HepG2 (cell line): ENCODE results near the gene PCBP1. TPM values are rescaled to one million over a fixed set of nuclear protein-coding genes. Genes with fewer than 3 reads are reported as not detected.

Experiments used
- AGO1 ChIP-seq: fragments of 200-400 bp; formaldehyde crosslinking; IDR thresholded peaks from 2 replicates; pipeline ENCODE4 v1.6.1; 2017; ENCODE audit warnings: mild to moderate bottlenecking, low read depth, low read length, moderate library complexity; ENCODE audit not compliant: poor library complexity, severe bottlenecking
- AGO2 ChIP-seq: fragments of 200-400 bp; formaldehyde crosslinking; optimal IDR thresholded peaks from 2 replicates; pipeline ENCODE3; 2017; ENCODE audit warnings: mild to moderate bottlenecking, low read depth, low read length, moderate library complexity
- CREB1 ChIP-seq, 2 experiments: fragments of 450-650 bp in 1 of 2; IDR thresholded peaks; 2 replicates each; pipeline ENCODE4 v1.6.1; 2016 to 2017; ENCODE audit warnings: control low read depth in 1 of 2, mild to moderate bottlenecking in 1 of 2, missing compliant biosample characterization in 1 of 2, missing genetic modification characterization in 1 of 2
- IKZF4 ChIP-seq: sonication (generic); formaldehyde crosslinking; IDR thresholded peaks from 2 replicates; pipeline ENCODE4 v1.5.1; 2020; ENCODE audit warnings: borderline replicate concordance, mild to moderate bottlenecking, low read depth, missing genetic modification reagents; ENCODE audit errors: not compliant biosample characterization
- KDM2A ChIP-seq: sonication (generic); formaldehyde crosslinking; IDR thresholded peaks from 2 replicates; pipeline ENCODE4 v1.4.0; 2020; ENCODE audit warnings: low read depth, missing genetic modification reagents, borderline replicate concordance
- MXI1 ChIP-seq: IDR thresholded peaks from 3 replicates; pipeline ENCODE4 v1.6.1; 2012; ENCODE audit warnings: low read depth, low read length, inconsistent platforms, borderline replicate concordance
- NR2F1 ChIP-seq, 2 experiments: fragments of 450-650 bp in 1 of 2; formaldehyde crosslinking in 1 of 2; IDR thresholded peaks; 2 replicates each; pipeline versions ENCODE4 v1.5.0 to v1.6.1; 2016 to 2020; ENCODE audit warnings: mild to moderate bottlenecking in 1 of 2, missing compliant biosample characterization in 1 of 2, missing genetic modification reagents in 1 of 2, moderate library complexity in 1 of 2
- TCF7L2 ChIP-seq: IDR thresholded peaks from 2 replicates; pipeline ENCODE4 v1.6.1; 2011; ENCODE audit warnings: mild to moderate bottlenecking, low read depth, low read length, moderate library complexity
- TEAD3 ChIP-seq: optimal IDR thresholded peaks from 2 replicates; pipeline ENCODE3; 2016; ENCODE audit warnings: borderline replicate concordance
- ZBTB1 ChIP-seq: sonication (generic); formaldehyde crosslinking; IDR thresholded peaks from 2 replicates; pipeline ENCODE4 v1.4.0; 2020; ENCODE audit warnings: missing genetic modification reagents, borderline replicate concordance
- ZNF678 ChIP-seq: sonication (generic); formaldehyde crosslinking; IDR thresholded peaks from 2 replicates; pipeline ENCODE4 v1.4.0; 2020; ENCODE audit warnings: mild to moderate bottlenecking, missing genetic modification reagents
- ZNF747 ChIP-seq: sonication (generic); formaldehyde crosslinking; IDR thresholded peaks from 2 replicates; pipeline ENCODE4 v1.8.1; 2023; ENCODE audit warnings: missing genetic modification reagents, mild to moderate bottlenecking, borderline replicate concordance
- ZNF761 ChIP-seq: sonication (generic); formaldehyde crosslinking; conservative IDR thresholded peaks from 2 replicates; pipeline ENCODE4 v1.4.0; 2020; ENCODE audit warnings: mild to moderate bottlenecking, missing genetic modification reagents
- ZSCAN22 ChIP-seq: sonication (generic); formaldehyde crosslinking; IDR thresholded peaks from 2 replicates; pipeline ENCODE4 v1.4.0; 2020; ENCODE audit warnings: mild to moderate bottlenecking, missing genetic modification reagents
- polyA plus RNA-seq, 8 experiments: library from polyadenylated mRNA; depleted of rRNA in 3 of 8; stranded (reverse) in 7 of 8; unstranded in 1 of 8; fragments of >200 nt; fragmentation: Illumina TruSeq in 4 of 8; extraction: Trizol in 4 of 8; gene quantifications; 2 replicates each; pipeline versions ENCODE4 v1.2.1 to v1.2.3, GENCODE V29; 2011 to 2016; ENCODE audit warnings: low read depth in 4 of 8, missing spikeins in 1 of 8, mixed read lengths in 1 of 8; ENCODE audit not compliant: insufficient read depth in 1 of 8
- total RNA-seq, 5 experiments: library from RNA; depleted of rRNA; stranded (reverse); fragments of >200 nt; fragmentation: Illumina TruSeq; extraction: Trizol; gene quantifications; 2 replicates each; pipeline ENCODE4 v1.2.3, GENCODE V29; 2016; ENCODE audit warnings: low read depth in 1 of 5
- TF ChIP-seq, protein P1 (sequence below): sonication (generic); formaldehyde crosslinking; conservative IDR thresholded peaks from 2 replicates; pipeline ENCODE4 v1.8.0; 2022; ENCODE audit warnings: low read depth, missing genetic modification reagents
- TF ChIP-seq, protein P2 (sequence below): sonication (generic); formaldehyde crosslinking; IDR thresholded peaks from 2 replicates; pipeline ENCODE4 v1.4.0; 2020; ENCODE audit warnings: mild to moderate bottlenecking, missing genetic modification reagents
- TF ChIP-seq, protein P3 (sequence below): sonication (generic); formaldehyde crosslinking; IDR thresholded peaks from 2 replicates; pipeline ENCODE4 v1.4.0; 2020; ENCODE audit warnings: mild to moderate bottlenecking, missing genetic modification reagents
- TF ChIP-seq, protein P4 (sequence below): IDR thresholded peaks from 2 replicates; pipeline ENCODE4 v1.6.1; 2012; ENCODE audit warnings: inconsistent platforms

The PCBP1 gene
- total and polyA plus RNA-seq, 2 of the 13 experiments (the other 11 are each of a cell fraction or from before 2014, with no cell fraction given), result 32.0 to 137 TPM

DNA sequence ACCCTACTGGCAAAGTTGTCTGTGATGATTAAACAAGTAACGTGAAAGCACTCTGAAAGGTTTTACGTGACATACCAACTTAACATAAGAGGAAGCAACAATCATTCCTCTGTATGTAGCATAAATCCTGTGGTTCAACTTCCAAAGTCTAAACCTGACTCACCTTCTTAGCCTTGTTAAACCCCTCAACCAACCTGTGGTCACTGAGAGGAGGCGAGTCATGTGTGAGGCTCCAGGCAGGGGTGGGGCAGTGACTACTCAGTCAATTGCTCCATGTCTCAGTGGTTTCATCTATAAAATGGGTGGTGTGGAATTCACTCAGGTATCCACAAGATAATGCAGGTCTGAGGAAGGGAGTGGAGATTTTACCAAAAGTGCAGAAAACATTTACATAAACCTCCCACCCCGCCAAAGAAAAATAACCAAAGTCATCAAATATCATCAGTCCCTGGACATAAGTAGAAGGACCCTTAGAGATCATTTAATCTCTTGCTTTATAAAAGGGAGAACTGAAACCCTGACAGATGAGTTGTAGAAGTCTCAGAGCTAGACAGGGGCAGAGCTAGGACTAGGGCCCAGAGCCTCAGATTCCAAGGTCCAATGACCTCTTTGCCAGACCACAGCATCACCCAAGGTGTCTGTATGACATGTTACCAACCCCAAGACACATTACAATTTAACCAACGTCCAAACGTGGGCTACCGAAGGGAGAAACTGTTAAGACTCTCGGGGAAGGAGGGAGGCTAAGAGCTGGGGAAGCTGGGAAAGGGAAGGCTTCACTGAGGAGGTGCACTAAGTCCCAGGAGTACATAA, 3.7 kb upstream of the PCBP1 start (continued):
- no peak for TF ChIP-seq NR2F1 (CRISPR knock-in tag; IDR thresholded peaks at IDR 0.05)
- TF ChIP-seq AGO2, result no peak
- TF ChIP-seq KDM2A (CRISPR knock-in tag), result peak; percentile 35; the same call in 1 of the 2 replicates
- TF ChIP-seq, protein P1, sequence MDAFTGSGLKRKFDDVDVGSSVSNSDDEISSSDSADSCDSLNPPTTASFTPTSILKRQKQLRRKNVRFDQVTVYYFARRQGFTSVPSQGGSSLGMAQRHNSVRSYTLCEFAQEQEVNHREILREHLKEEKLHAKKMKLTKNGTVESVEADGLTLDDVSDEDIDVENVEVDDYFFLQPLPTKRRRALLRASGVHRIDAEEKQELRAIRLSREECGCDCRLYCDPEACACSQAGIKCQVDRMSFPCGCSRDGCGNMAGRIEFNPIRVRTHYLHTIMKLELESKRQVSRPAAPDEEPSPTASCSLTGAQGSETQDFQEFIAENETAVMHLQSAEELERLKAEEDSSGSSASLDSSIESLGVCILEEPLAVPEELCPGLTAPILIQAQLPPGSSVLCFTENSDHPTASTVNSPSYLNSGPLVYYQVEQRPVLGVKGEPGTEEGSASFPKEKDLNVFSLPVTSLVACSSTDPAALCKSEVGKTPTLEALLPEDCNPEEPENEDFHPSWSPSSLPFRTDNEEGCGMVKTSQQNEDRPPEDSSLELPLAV (CRISPR knock-in tag), result no peak
- TF ChIP-seq, protein P2, sequence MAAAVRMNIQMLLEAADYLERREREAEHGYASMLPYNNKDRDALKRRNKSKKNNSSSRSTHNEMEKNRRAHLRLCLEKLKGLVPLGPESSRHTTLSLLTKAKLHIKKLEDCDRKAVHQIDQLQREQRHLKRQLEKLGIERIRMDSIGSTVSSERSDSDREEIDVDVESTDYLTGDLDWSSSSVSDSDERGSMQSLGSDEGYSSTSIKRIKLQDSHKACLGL (CRISPR knock-in tag), result no peak
- no peak for TF ChIP-seq IKZF4 (CRISPR knock-in tag)
- no peak for TF ChIP-seq CREB1 (IDR thresholded peaks at IDR 0.05)
- peak; percentile 66 for TF ChIP-seq CREB1 (CRISPR knock-in tag; IDR thresholded peaks at IDR 0.05)
- no peak for TF ChIP-seq AGO1
- TF ChIP-seq, protein P3, sequence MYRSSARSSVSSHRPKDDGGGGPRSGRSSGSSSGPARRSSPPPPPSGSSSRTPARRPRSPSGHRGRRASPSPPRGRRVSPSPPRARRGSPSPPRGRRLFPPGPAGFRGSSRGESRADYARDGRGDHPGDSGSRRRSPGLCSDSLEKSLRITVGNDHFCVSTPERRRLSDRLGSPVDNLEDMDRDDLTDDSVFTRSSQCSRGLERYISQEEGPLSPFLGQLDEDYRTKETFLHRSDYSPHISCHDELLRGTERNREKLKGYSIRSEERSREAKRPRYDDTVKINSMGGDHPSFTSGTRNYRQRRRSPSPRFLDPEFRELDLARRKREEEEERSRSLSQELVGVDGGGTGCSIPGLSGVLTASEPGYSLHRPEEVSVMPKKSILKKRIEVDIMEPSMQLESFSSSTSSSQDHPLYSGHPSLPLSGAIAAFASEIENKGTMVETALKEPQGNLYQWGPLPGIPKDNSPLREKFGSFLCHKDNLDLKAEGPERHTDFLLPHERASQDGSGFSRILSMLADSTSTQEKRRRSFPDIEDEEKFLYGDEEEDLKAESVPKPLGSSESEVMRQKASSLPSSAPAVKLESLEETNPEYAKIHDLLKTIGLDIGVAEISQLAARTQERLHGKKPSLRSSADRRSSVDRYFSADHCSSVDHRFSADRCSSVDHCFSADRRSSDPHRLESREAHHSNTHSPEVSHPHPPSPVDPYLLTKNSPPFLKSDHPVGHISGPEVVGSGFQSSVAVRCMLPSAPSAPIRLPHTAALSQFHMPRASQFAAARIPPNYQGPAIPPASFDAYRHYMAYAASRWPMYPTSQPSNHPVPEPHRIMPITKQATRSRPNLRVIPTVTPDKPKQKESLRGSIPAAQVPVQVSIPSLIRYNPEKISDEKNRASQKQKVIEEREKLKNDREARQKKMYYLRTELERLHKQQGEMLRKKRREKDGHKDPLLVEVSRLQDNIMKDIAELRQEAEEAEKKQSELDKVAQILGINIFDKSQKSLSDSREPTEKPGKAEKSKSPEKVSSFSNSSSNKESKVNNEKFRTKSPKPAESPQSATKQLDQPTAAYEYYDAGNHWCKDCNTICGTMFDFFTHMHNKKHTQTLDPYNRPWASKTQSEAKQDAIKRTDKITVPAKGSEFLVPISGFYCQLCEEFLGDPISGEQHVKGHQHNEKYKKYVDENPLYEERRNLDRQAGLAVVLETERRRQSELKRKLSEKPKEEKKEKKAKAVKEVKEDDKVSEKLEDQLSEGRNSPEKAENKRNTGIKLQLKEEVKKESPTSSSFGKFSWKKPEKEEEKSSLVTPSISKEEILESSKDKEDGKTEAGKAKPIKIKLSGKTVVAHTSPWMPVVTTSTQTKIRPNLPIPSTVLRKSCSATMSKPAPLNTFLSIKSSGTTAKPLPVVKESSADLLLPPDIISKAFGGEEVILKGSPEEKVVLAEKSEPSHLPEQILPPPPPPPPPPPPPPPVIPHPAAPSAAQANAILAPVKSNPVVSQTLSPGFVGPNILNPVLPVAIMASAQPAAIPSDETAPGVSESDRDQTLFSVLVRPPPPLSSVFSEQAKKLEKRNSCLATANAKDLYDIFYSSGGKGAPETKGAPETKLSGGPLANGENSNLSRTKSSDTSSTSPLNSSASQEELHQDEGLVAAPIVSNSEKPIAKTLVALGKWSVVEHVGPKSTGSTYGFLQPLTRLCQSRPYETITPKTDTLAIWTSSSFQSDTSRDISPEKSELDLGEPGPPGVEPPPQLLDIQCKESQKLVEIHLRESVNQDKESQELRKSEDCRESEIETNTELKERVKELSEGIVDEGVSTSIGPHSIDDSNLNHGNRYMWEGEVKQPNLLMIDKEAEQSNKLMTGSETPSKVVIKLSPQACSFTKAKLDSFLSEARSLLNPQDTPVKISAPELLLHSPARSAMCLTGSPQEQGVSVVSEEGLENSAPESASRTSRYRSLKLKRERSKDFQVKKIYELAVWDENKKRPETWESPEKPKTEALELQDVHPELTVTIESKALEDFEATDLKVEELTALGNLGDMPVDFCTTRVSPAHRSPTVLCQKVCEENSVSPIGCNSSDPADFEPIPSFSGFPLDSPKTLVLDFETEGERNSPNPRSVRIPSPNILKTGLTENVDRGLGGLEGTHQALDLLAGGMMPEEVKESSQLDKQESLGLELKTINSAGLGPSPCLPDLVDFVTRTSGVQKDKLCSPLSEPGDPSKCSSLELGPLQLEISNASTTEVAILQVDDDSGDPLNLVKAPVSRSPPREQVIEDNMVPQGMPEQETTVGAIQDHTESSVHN, result no peak
- peak; percentile 41; the same call in 1 of the 3 replicates for TF ChIP-seq MXI1
- TF ChIP-seq ZSCAN22 (CRISPR knock-in tag), result no peak
- TF ChIP-seq ZBTB1, result no peak
- TF ChIP-seq TEAD3 (CRISPR knock-in tag), result peak; percentile 29
- no peak for TF ChIP-seq TCF7L2
- TF ChIP-seq ZNF678 (CRISPR knock-in tag), result no peak
- TF ChIP-seq, protein P4, sequence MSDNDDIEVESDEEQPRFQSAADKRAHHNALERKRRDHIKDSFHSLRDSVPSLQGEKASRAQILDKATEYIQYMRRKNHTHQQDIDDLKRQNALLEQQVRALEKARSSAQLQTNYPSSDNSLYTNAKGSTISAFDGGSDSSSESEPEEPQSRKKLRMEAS, result peak; percentile 43; the same call in 1 of the 2 replicates
- no peak for TF ChIP-seq ZNF747 (CRISPR knock-in tag)
- no peak for TF ChIP-seq ZNF761 (CRISPR knock-in tag)
